Measurements from ENCODE around the gene STXBP1. TPM values are rescaled to one million over a fixed set of nuclear protein-coding genes. Genes with fewer than 3 reads are reported as not detected.

Gene STXBP1
- total RNA-seq, 1 donor from 2014 or later = 48.8 TPM

DNA sequence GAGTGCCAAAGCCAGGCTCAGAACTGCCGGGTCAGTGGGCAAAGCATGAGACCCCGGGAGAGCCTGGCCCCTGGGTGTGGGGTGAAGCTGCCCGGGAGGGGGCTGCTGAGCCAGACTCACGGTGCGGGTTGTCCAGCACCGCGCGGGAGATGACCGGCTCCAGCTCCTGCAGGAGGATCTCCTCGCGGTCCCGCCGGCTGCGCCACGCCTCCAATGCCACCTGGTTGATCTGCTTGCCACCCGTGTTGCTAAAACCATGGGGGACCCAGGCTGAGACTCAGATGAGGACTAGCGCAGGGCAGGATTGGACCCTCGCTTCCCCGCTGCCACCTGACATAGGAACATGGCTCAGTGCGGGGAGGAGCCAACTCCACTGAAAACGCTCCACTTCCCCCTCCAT, 120.4 kb downstream of the STXBP1 start:
- TF ChIP-seq, protein P1, sequence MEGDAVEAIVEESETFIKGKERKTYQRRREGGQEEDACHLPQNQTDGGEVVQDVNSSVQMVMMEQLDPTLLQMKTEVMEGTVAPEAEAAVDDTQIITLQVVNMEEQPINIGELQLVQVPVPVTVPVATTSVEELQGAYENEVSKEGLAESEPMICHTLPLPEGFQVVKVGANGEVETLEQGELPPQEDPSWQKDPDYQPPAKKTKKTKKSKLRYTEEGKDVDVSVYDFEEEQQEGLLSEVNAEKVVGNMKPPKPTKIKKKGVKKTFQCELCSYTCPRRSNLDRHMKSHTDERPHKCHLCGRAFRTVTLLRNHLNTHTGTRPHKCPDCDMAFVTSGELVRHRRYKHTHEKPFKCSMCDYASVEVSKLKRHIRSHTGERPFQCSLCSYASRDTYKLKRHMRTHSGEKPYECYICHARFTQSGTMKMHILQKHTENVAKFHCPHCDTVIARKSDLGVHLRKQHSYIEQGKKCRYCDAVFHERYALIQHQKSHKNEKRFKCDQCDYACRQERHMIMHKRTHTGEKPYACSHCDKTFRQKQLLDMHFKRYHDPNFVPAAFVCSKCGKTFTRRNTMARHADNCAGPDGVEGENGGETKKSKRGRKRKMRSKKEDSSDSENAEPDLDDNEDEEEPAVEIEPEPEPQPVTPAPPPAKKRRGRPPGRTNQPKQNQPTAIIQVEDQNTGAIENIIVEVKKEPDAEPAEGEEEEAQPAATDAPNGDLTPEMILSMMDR (conservative IDR thresholded peaks at IDR 0.05) = no peak
- DNase-seq (ENCODE audit: extremely low spot score, unreplicated experiment) = no peak
- Mint-ChIP-seq H3K4me1 (ENCODE audit: unreplicated experiment) (peaks cover 11% of the 10 kb centered on the region), H3K9me3 (no peaks in the 10 kb centered on the region), H3K4me3 (no peak overlapping the region), H3K27me3 (no peaks in the 10 kb centered on the region), H3K36me3 (no peaks in the 10 kb centered on the region), H3K27ac (no peak overlapping the region)

DNA sequence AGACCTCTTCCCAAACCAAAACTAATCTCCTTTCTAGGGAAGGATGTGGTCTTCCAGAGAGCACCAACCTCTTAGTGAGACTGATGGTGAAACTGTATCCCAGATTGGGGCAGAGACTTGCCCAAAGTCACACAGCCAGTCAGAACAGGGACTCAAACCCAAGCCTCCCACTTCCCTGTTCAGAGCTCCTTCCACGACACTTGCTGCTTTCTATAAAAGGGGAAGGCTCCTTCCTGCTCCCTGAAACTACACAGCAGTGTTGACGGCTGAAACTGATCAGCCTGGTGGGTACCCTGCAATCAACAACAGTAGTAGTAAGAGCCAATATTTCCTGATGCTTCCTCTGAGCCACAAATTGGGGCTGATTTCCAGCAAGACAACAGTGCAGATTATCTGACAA, 121.5 kb downstream of the STXBP1 start:
- Mint-ChIP-seq H3K4me1 (ENCODE audit: unreplicated experiment) (peaks cover 11% of the 10 kb centered on the region), H3K9me3 (no peaks in the 10 kb centered on the region), H3K4me3 (peak overlapping the region; percentile 95), H3K27me3 (no peaks in the 10 kb centered on the region), H3K27ac (peak overlapping the region; percentile 64), H3K36me3 (no peaks in the 10 kb centered on the region)
- DNase-seq (ENCODE audit: extremely low spot score, unreplicated experiment) = no peak
- TF ChIP-seq, protein P1 (conservative IDR thresholded peaks at IDR 0.05) = no peak

DNA sequence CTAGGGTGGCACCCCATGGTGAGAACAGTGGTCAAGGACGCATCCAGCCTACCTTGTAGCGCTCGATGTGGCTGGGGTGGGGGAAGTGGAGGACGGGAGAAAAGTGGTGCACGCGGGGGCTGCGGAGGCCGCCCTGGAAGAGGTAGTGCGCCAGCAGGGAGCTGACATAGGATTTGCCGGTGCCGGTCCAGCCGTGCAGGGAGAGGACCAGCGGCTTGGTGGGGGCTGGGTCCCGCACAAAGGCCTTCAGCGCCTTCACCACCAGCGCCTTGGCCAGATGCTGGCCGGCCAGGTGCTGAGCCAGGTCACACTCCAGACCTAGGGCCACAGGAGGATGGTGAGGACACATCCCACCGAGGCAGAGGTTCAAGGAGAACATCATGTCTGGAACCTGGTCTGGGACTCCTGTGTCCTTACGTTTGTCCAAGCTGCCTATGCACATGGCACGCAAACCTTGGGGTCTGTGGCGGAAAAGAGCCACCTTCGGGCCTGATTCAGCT, 122.2 kb downstream of the STXBP1 start:
- peak; percentile 70 for DNase-seq (ENCODE audit: extremely low spot score, unreplicated experiment)
- no peaks in the 10 kb centered on the region for H3K9me3 Mint-ChIP-seq
- H3K4me3 Mint-ChIP-seq = peak overlapping the region; percentile 95
- peaks cover 11% of the 10 kb centered on the region for H3K4me1 Mint-ChIP-seq (ENCODE audit: unreplicated experiment)
- H3K27me3 Mint-ChIP-seq = no peaks in the 10 kb centered on the region
- peak overlapping the region; percentile 64 for H3K27ac Mint-ChIP-seq
- no peaks in the 10 kb centered on the region for H3K36me3 Mint-ChIP-seq
- TF ChIP-seq, protein P1 (conservative IDR thresholded peaks at IDR 0.05) = no peak

DNA sequence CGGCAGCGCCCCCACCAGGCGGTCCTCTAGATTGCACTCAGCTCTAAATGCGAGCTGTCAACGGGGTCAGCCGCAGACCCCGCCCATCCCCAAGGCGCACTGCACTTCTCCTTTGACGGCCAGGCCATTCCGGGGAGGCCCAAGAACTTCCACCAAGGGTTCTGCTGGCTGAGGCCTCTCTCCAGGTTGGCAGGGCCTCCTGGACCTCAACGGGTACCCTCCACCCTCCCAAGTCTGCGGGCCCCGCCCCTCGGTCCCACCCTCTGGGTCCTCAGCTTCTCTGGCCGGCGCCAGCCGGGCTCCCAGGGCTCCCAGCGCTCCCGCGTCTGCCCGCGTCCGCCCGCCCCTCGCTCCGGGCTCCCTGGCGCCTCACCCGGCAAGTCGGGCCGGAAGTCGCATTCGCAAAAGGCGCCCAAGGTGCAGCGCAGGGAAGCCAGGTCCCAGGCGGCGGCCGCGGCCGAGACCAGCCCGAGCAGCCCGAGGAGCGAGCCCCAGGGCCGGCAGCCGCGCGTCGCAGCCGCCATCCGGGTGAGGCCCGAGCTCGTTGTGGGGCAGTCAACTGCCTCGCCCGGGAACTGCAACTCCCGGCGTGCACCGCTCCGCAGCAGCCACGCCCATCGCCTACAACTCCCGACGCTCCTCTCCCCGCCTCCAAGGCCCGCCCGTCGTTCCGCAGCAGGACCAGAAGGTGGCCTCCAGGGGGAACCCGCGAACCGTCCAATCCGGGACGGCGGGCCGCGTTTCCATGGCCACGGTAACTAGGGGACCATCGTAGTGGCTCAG, 122.9 kb downstream of the STXBP1 start, which contains the start of gene TOR2A:
Gene TOR2A, minus strand, starts transcription at position 548 of the 783 bp plus-strand sequence. Its CDS starts 24 bp downstream, at position 524.
- Mint-ChIP-seq H3K4me1 (ENCODE audit: unreplicated experiment) (peaks cover 11% of the 10 kb centered on the region), H3K9me3 (no peaks in the 10 kb centered on the region), H3K36me3 (no peaks in the 10 kb centered on the region), H3K4me3 (peak within 1 kb of the TSS; percentile 95), H3K27ac (peak within 1 kb of the TSS; percentile 94), H3K27me3 (no peaks in the 10 kb centered on the region)
- TF ChIP-seq, protein P1 (conservative IDR thresholded peaks at IDR 0.05) = peak; percentile 98
- DNase-seq (ENCODE audit: extremely low spot score, unreplicated experiment) = peak; percentile 99

DNA sequence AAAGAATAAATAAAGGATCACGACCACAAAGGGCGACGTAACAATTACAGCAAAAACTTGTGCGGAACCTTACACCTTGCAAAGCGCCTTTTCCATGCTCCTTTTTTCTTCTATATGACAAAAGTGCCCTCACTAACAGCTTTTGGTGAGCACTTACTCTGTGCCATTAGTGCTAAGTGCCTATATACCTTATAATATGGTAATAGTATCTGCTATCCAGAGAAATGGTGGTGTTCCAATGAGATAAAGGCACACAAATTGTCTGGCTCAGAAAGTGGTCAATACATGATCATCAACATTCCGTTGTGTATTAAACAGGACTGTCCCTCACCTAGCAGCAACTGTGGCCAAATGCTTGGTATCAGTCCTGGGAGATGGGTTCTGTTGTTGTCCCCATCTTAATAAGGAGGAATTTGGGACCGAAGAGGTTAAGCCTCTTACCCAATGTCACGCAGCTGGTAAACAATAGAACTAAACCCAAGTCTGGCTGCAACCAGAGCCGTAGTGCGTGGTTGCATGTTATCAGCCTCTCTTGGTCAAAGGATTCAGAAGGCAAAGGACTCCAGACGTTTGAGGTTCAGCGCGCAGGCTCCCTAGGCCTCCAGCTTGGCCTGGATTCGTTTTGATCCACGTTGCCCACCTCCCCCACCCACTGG, 123.6 kb downstream of the STXBP1 start:
- Mint-ChIP-seq H3K27me3 (no peaks in the 10 kb centered on the region), H3K36me3 (no peaks in the 10 kb centered on the region), H3K4me3 (peak overlapping the region; percentile 95), H3K9me3 (no peaks in the 10 kb centered on the region), H3K4me1 (ENCODE audit: unreplicated experiment) (peaks cover 11% of the 10 kb centered on the region), H3K27ac (peak overlapping the region; percentile 94)
- DNase-seq (ENCODE audit: extremely low spot score, unreplicated experiment) = no peak
- TF ChIP-seq, protein P1 (conservative IDR thresholded peaks at IDR 0.05) = no peak
